Naive thymus-derived CD4-positive, alpha-beta T cell (primary cell): ENCODE measurements around the gene DGKE. TPM values are rescaled to one million over a fixed set of nuclear protein-coding genes. Genes with fewer than 3 reads are reported as not detected.

ENCODE experiments used
- ATAC-seq: fragments of 150-1000 bp; cut with Tn5 transposase; 2 replicates; pipeline ENCODE4 v1.10.0; 2021; ENCODE audit warnings: mild to moderate bottlenecking, moderate library complexity
- CTCF ChIA-PET: fragments of 350-600 bp; sonication (Branson Sonifier 250); formaldehyde crosslinking; loops from one replicate; lab custom pipeline; 2021; ENCODE audit warnings: antibody characterized with exemption; lab: Charles Lee
- POLR2A ChIA-PET: fragments of 350-600 bp; sonication (Branson Sonifier 250); formaldehyde crosslinking; loops from one replicate; lab custom pipeline; 2021; ENCODE audit warnings: antibody characterized with exemption, inconsistent platforms; lab: Charles Lee
- DNase-seq, 9 donors: peaks; one replicate each; pipeline versions ENCODE4 v3.0.0 to v3.0.0-alpha.2; 2020 to 2022; ENCODE audit warnings: mixed read lengths in 1 of 9
- H3K27ac ChIP-seq: one replicate; pipeline ENCODE4 v1.7.0; 2013; ENCODE audit warnings: mild to moderate bottlenecking, low read depth, low read length, moderate library complexity
- H3K27me3 ChIP-seq, 2 donors: one replicate each; pipeline ENCODE4 v1.7.0; 2013; ENCODE audit warnings: low read length in 2 of 2, mild to moderate bottlenecking in 2 of 2, moderate library complexity in 2 of 2; ENCODE audit not compliant: control insufficient read depth in 2 of 2, insufficient read depth in 2 of 2
- H3K36me3 ChIP-seq, 3 experiments: 1 replicate in 2 of 3; 2 replicates in 1 of 3; pipeline ENCODE4 v1.7.0; 2013; ENCODE audit warnings: low read length in 3 of 3, mild to moderate bottlenecking in 3 of 3, moderate library complexity in 1 of 3; ENCODE audit not compliant: insufficient read depth in 3 of 3, control insufficient read depth in 2 of 3
- H3K4me1 ChIP-seq, 2 donors: one replicate each; pipeline ENCODE4 v1.7.0; 2013; ENCODE audit warnings: low read length in 2 of 2, mild to moderate bottlenecking in 2 of 2, moderate library complexity in 1 of 2; ENCODE audit not compliant: control insufficient read depth in 2 of 2, insufficient read depth in 2 of 2
- H3K4me3 ChIP-seq: 2 replicates; pipeline ENCODE4 v1.7.0; 2013; ENCODE audit warnings: mild to moderate bottlenecking, low read length
- H3K9me3 ChIP-seq, 3 experiments: 1 replicate in 2 of 3; 2 replicates in 1 of 3; pipeline ENCODE4 v1.7.0; 2013; ENCODE audit warnings: low read length in 3 of 3; ENCODE audit not compliant: control insufficient read depth in 2 of 3
- H3K27ac Mint-ChIP-seq, 9 donors: one replicate each; pipeline ENCODE4 v1.8.0; 2020 to 2022; ENCODE audit warnings: mixed read lengths in 9 of 9, mild to moderate bottlenecking in 8 of 9, moderate library complexity in 5 of 9, inconsistent platforms in 2 of 9
- H3K27me3 Mint-ChIP-seq, 5 donors: one replicate each; pipeline ENCODE4 v1.8.0; 2021 to 2022; ENCODE audit warnings: mixed read lengths in 5 of 5, mild to moderate bottlenecking in 1 of 5
- H3K36me3 Mint-ChIP-seq, 5 donors: one replicate each; pipeline ENCODE4 v1.8.0; 2020 to 2022; ENCODE audit warnings: mixed read lengths in 5 of 5, mild to moderate bottlenecking in 3 of 5, inconsistent platforms in 1 of 5
- H3K4me1 Mint-ChIP-seq, 7 donors: one replicate each; pipeline ENCODE4 v1.8.0; 2020 to 2022; ENCODE audit warnings: mixed read lengths in 7 of 7, mild to moderate bottlenecking in 3 of 7, inconsistent platforms in 1 of 7
- H3K4me3 Mint-ChIP-seq, 10 donors: one replicate each; pipeline ENCODE4 v1.8.0; 2020 to 2022; ENCODE audit warnings: mild to moderate bottlenecking in 10 of 10, mixed read lengths in 10 of 10, moderate library complexity in 6 of 10, inconsistent platforms in 2 of 10
- H3K9me3 Mint-ChIP-seq, 11 donors: one replicate each; pipeline ENCODE4 v1.8.0; 2020 to 2022; ENCODE audit warnings: mixed read lengths in 11 of 11, mild to moderate bottlenecking in 4 of 11, inconsistent platforms in 1 of 11, moderate library complexity in 1 of 11
- intact Hi-C, 2 donors: fragments of 100-400 bp; cut with micrococcal nuclease; formaldehyde crosslinking; loops; one replicate each; pipeline ENCODE4 v1.15.1; 2023
- polyA plus RNA-seq, 2 donors: library from polyadenylated mRNA; unstranded; fragments of 300-500 nt; fragmentation: Illumina TruSeq; gene quantifications; one replicate each; pipeline ENCODE4 v1.2.3, GENCODE V29; 2021
- total RNA-seq, 6 experiments: library from RNA in 5 of 6; stranded (reverse) in 5 of 6; gene quantifications; 1 replicate in 5 of 6; 2 replicates in 1 of 6; pipeline ENCODE4 v1.2.3 and lab custom pipeline; 2021 to 2026

Gene DGKE
- total and polyA plus RNA-seq, 7 experiments from 2014 or later, result 5.0 to 39.2 (median 24.0) TPM

DNA sequence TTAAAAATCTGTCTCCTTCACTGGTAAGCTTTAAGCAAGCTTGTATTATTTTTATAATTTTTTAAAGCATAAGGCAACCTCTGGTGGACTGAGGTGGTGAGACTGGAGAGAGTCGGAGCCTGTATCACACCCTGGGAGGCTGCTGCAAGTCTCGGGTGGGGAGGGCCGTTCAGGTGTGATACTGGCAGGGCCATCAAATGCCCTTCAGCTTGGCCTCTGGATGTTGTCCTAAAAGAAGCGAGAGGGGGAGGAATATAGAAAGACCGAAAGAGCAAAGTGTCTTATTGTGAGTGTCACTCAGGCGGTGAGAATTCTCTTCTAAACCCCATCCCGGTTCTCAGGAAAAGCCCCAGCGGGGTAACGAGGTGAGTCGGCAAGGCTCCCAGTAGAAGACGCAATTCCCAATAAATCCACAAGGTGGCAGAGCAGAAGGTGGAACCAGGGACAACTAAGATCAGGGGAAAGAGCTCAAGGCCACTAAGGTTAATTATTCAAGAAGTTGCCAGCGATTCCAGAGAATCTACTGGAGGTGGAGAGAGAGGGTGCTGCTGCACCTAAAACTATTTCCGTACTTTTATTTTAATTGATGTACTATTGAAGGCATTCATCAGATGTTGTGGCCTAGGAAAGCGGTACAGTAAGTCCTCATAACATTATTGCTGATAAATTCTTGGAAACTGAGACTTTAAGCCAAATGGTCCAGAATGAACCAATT is 14.4 kb upstream of the DGKE start:
- ChIA-PET POLR2A (interaction anchor here (0.7 to 5.2 kb wide), 3 partner anchors 14 to 122 kb away, joined by 3 to 30 read pairs (median 4); partner anchors contain the start of genes C17orf67 and DGKE), CTCF (interaction anchor here (0.6 to 5.2 kb wide), 20 partner anchors 10 to 1864 kb away, joined by 3 to 54 read pairs (median 4); partner anchors contain the start of gene DGKE)
- H3K27me3 ChIP-seq, result no peaks in the 10 kb centered on the region
- Mint-ChIP-seq H3K9me3 (peaks cover 0 to 2% (median 0%) of the 10 kb centered on the region in 11 donors), H3K4me1 (peaks cover 5 to 9% (median 8%) of the 10 kb centered on the region in 7 donors), H3K36me3 (peaks cover 0 to 26% (median 7%) of the 10 kb centered on the region in 5 donors), H3K4me3 (no peak overlapping the region), H3K27ac (peak overlapping the region in 2 of 9 donors; percentile 48 to 76), H3K27me3 (no peaks in the 10 kb centered on the region)
- peak; percentile 38 to 78 (median 68) for DNase-seq
- no peaks in the 10 kb centered on the region for H3K9me3 ChIP-seq
- intact Hi-C loops, result loop anchor here (1.0 kb wide), 6 partner anchors 14 to 191 kb away; partner anchors contain the start of genes C17orf67 (in 2 of the 2), COIL (in 2 of the 2) and TRIM25 (in 1 of the 2)
- peaks cover 0 to 4% (median 0%) of the 10 kb centered on the region in 3 experiments for H3K36me3 ChIP-seq
- peak; percentile 90 for ATAC-seq
- no peak overlapping the region for H3K27ac ChIP-seq
- H3K4me1 ChIP-seq, result no peaks in the 10 kb centered on the region
- no peak overlapping the region for H3K4me3 ChIP-seq

DNA sequence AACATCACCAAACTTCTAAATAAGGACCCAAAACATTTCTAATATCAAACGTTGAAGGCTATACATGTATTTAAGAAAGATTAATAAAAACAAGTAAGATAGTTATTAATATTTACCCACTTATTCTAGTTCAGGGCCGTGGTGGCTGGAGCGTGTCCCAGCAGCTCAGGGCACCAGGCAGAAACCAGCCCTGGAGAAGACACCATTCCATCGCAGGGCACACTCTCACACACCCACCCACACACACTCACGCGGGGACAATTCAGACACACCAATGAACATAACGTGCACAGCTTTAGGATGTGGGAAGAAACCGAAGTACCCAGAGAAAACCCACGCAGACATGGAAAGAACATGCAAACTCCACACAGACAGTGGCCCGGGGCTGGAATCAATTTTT is 13.7 kb upstream of the DGKE start:
- CTCF ChIA-PET, result interaction anchor here (0.6 to 5.2 kb wide), 20 partner anchors 9 to 153 kb away, joined by 3 to 54 read pairs (median 4); partner anchors contain the start of gene DGKE
- H3K9me3 Mint-ChIP-seq, result peaks cover 0 to 2% (median 0%) of the 10 kb centered on the region in 11 donors
- H3K27me3 ChIP-seq, result no peaks in the 10 kb centered on the region
- H3K27ac Mint-ChIP-seq, result no peak overlapping the region
- no peak overlapping the region for H3K4me3 ChIP-seq
- H3K4me1 ChIP-seq, result no peaks in the 10 kb centered on the region
- no peak overlapping the region for H3K4me3 Mint-ChIP-seq
- H3K36me3 Mint-ChIP-seq, result peaks cover 0 to 20% (median 8%) of the 10 kb centered on the region in 5 donors
- no peak for ATAC-seq
- no peak overlapping the region for H3K27ac ChIP-seq
- peaks cover 5 to 9% (median 8%) of the 10 kb centered on the region in 7 donors for H3K4me1 Mint-ChIP-seq
- intact Hi-C loops, result no loop called here
- no peaks in the 10 kb centered on the region for H3K9me3 ChIP-seq
- no peak for DNase-seq
- no peaks in the 10 kb centered on the region for H3K36me3 ChIP-seq
- POLR2A ChIA-PET, result interaction anchor here (0.7 to 5.2 kb wide), 2 partner anchors 13 to 30 kb away, joined by 3 to 30 read pairs; partner anchors contain the start of genes C17orf67 and DGKE
- no peaks in the 10 kb centered on the region for H3K27me3 Mint-ChIP-seq

DNA sequence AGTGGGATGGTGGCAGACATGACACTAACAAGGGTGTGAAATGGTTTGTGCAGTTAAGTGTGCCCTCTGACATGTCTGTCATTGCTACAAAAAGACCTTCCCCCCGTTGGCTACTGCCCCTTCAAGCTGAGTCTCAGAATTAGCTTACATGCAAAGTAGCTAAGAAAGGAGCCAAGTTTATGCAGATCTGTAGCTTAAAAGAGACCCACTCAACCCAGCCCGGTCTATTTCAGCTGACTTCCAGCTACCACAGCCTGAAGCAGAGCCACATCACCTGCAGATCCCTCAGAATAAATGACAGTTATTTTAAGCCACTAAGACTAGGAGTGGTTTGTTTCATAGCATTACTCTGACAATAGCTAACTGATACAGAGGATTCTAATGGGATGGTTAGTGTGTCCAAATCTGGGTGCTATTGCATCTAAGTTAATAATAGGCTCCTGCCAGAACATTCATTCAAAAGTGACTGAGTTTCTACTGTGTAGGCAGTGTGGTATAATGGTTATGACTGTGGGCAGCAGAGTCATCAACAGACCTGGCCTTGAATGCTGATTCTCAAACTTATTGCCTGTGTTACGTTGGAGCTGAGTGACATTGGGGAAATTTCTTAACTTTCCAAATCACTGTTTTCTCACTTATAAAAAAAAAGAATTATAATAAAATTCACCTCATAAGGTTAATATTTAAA is 12.0 kb upstream of the DGKE start:
- DNase-seq, result no peak
- Histone ChIP-seq H3K27ac (no peak overlapping the region), H3K4me1 (no peaks in the 10 kb centered on the region), H3K36me3 (no peaks in the 10 kb centered on the region), H3K9me3 (no peaks in the 10 kb centered on the region), H3K27me3 (no peaks in the 10 kb centered on the region), H3K4me3 (no peak overlapping the region)
- Mint-ChIP-seq H3K27ac (no peak overlapping the region), H3K36me3 (peaks cover 0 to 12% (median 5%) of the 10 kb centered on the region in 5 donors), H3K4me3 (no peak overlapping the region), H3K27me3 (no peaks in the 10 kb centered on the region), H3K4me1 (peaks cover 5 to 10% (median 8%) of the 10 kb centered on the region in 7 donors), H3K9me3 (peaks cover 0 to 2% (median 0%) of the 10 kb centered on the region in 11 donors)
- intact Hi-C loops, result no loop called here
- ATAC-seq, result no peak
- CTCF ChIA-PET, result interaction anchor here (0.6 to 5.2 kb wide), 4 partner anchors 13 to 136 kb away, joined by 3 to 54 read pairs (median 7); partner anchors contain the start of gene DGKE
- POLR2A ChIA-PET, result interaction anchor here (5.2 kb wide), 1 partner anchor 12 kb away, joined by 30 read pairs; the partner anchor contains the start of genes C17orf67 and DGKE

DNA sequence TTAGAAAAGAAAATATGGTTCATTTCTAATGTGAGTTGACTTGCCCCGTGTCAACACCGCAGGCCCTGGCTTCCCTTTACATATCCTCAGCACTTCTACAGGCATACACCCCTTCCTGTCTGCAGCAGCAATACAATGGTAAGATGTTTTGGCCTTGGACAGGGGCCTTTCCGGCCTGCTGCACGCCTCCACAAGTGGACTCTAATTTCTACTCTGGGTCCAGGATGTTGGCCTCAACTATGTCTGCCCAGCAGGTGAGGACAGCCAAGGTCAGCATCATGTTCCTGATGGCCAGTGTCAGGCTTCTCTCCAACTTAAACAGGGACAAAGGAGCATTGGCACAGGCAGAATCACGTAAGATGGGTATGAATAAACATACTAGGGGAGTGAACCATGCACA is 11.2 kb upstream of the DGKE start:
- no peak for ATAC-seq
- H3K27ac Mint-ChIP-seq, result peak overlapping the region in 1 of 9 donors; percentile 49
- no peak for DNase-seq
- peaks cover 0 to 12% (median 5%) of the 10 kb centered on the region in 5 donors for H3K36me3 Mint-ChIP-seq
- H3K9me3 ChIP-seq, result no peaks in the 10 kb centered on the region
- no peaks in the 10 kb centered on the region for H3K36me3 ChIP-seq
- intact Hi-C loops, result no loop called here
- H3K4me1 Mint-ChIP-seq, result peaks cover 5 to 10% (median 8%) of the 10 kb centered on the region in 7 donors
- POLR2A ChIA-PET, result interaction anchor here (0.5 to 5.2 kb wide), 2 partner anchors 11 to 44 kb away, joined by 3 to 30 read pairs; partner anchors contain the start of genes C17orf67 and DGKE
- H3K4me1 ChIP-seq, result no peaks in the 10 kb centered on the region
- CTCF ChIA-PET, result interaction anchor here (1.0 to 2.5 kb wide), 2 partner anchors 12 to 117 kb away, joined by 4 to 7 read pairs; partner anchors contain the start of gene DGKE
- H3K27me3 Mint-ChIP-seq, result no peaks in the 10 kb centered on the region
- no peak overlapping the region for H3K4me3 Mint-ChIP-seq
- H3K27ac ChIP-seq, result no peak overlapping the region
- H3K9me3 Mint-ChIP-seq, result peaks cover 0 to 2% (median 0%) of the 10 kb centered on the region in 11 donors
- H3K4me3 ChIP-seq, result no peak overlapping the region
- no peaks in the 10 kb centered on the region for H3K27me3 ChIP-seq

DNA sequence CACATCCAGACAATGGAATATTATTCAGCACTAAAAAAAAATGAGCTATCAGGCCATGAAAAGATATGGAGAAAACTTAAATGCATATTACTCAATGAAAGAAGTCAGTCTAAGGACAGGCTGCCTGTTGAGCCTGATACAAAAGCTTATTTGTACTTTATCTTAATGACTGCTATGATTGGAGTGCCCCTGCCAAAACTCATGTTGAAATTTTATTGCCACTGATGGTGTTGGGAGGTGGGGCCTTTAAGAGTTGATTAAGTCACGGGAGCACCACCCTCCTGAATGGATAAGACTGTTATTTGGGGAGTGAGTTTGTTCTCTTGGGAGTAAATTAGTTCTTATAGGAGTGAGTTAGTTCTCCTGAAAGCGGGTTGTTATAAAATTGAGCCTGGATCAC is 10.1 kb upstream of the DGKE start:
- H3K27me3 ChIP-seq, result no peaks in the 10 kb centered on the region
- Mint-ChIP-seq H3K9me3 (peaks cover 0 to 2% (median 0%) of the 10 kb centered on the region in 11 donors), H3K27me3 (no peaks in the 10 kb centered on the region), H3K4me1 (peaks cover 5 to 13% (median 9%) of the 10 kb centered on the region in 7 donors), H3K36me3 (peaks cover 0 to 12% (median 5%) of the 10 kb centered on the region in 5 donors), H3K4me3 (no peak overlapping the region), H3K27ac (no peak overlapping the region)
- H3K4me1 ChIP-seq, result no peaks in the 10 kb centered on the region
- CTCF ChIA-PET, result interaction anchor here (1.5 to 2.5 kb wide), 2 partner anchors 11 to 116 kb away, joined by 7 to 8 read pairs; partner anchors contain the start of gene DGKE
- no peak overlapping the region for H3K27ac ChIP-seq
- DNase-seq, result no peak
- no peaks in the 10 kb centered on the region for H3K9me3 ChIP-seq
- H3K4me3 ChIP-seq, result no peak overlapping the region
- ATAC-seq, result no peak
- POLR2A ChIA-PET, result interaction anchor here (0.6 to 1.0 kb wide), 2 partner anchors 11 to 131 kb away, joined by 4 to 6 read pairs; partner anchors contain the start of gene DGKE
- intact Hi-C loops, result no loop called here
- H3K36me3 ChIP-seq, result no peaks in the 10 kb centered on the region

DNA sequence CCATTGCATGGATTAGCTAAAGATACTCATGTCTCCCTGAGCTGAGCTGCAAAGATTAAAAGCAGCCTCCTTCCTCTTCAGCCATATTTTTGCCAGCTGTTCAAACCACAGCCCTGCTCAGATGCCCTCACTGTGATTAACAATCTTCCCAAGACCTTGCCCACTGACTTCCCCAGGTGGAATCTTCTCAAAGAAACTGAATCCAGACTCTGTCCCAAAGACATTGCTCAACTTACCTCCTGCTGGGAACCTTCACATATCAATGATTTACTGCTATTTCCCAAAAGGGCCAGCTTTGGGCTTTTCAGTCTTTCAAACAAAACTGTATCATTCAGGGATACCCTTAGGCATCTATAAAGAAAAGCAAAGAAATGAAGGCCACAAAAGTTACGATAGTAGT is 9.4 kb upstream of the DGKE start:
- ATAC-seq (no peak), DNase-seq (no peak)
- intact Hi-C loops, result no loop called here
- H3K36me3 Mint-ChIP-seq, result peaks cover 0 to 15% (median 5%) of the 10 kb centered on the region in 5 donors
- no peaks in the 10 kb centered on the region for H3K9me3 ChIP-seq
- no peaks in the 10 kb centered on the region for H3K36me3 ChIP-seq
- no peaks in the 10 kb centered on the region for H3K27me3 Mint-ChIP-seq
- H3K27me3 ChIP-seq, result no peaks in the 10 kb centered on the region
- H3K9me3 Mint-ChIP-seq, result peaks cover 0 to 2% (median 0%) of the 10 kb centered on the region in 11 donors
- no peaks in the 10 kb centered on the region for H3K4me1 ChIP-seq
- no peak overlapping the region for H3K4me3 ChIP-seq
- POLR2A ChIA-PET, result interaction anchor here (1.0 kb wide), 1 partner anchor 10 kb away, joined by 4 read pairs; the partner anchor contains the start of gene DGKE
- H3K4me3 Mint-ChIP-seq, result no peak overlapping the region
- peaks cover 3 to 13% (median 7%) of the 10 kb centered on the region in 7 donors for H3K4me1 Mint-ChIP-seq
- H3K27ac Mint-ChIP-seq, result peak overlapping the region in 1 of 9 donors; percentile 20
- no peak overlapping the region for H3K27ac ChIP-seq
- CTCF ChIA-PET, result interaction anchor here (1.0 to 1.5 kb wide), 3 partner anchors 8 to 117 kb away, joined by 3 to 8 read pairs (median 4); no protein-coding TSS in a partner anchor
